Testis (tissue), 3 donors: ENCODE measurements around the gene AJUBA. TPM values are rescaled to one million over a fixed set of nuclear protein-coding genes. Genes with fewer than 3 reads are reported as not detected.
A peak's percentile ranks its signal among the peaks of the same experiment; 100 is the strongest.

Experiments used
- DNase-seq: peaks from one replicate; pipeline ENCODE4 v3.0.0-alpha.2; 2019
- H3K27ac ChIP-seq, 2 donors: fragments of 200-600 bp; sonication (generic); one replicate each; pipeline ENCODE4 v1.5.1; 2019
- H3K27me3 ChIP-seq: fragments of 200-600 bp; sonication (generic); one replicate; pipeline ENCODE4 v1.5.1; 2019
- H3K36me3 ChIP-seq: fragments of 200-600 bp; sonication (generic); one replicate; pipeline ENCODE4 v1.5.1; 2017; ENCODE audit warnings: low read depth; ENCODE audit errors: missing control alignments
- H3K4me1 ChIP-seq: fragments of 200-600 bp; sonication (generic); one replicate; pipeline ENCODE4 v1.5.1; 2019
- H3K4me3 ChIP-seq, 2 donors: fragments of 200-600 bp; sonication (generic); one replicate each; pipeline ENCODE4 v1.5.1; 2017 to 2019
- H3K9me3 ChIP-seq: fragments of 200-600 bp; sonication (generic); one replicate; pipeline ENCODE4 v1.5.1; 2017
- POLR2A ChIP-seq: fragments of 450-650 bp; IDR thresholded peaks from one replicate; pipeline ENCODE4 v1.6.1; 2017; ENCODE audit warnings: antibody characterized with exemption, mild to moderate bottlenecking, moderate library complexity
- WGBS, 2 donors: methylation state at CpG; one replicate each; pipeline ENCODE4 v1.1.5; 2018; 5-methylcytosine and 5-hydroxymethylcytosine counted together
- intact Hi-C: fragments of 100-400 bp; cut with DNase I; formaldehyde crosslinking; loops from one replicate; pipeline ENCODE4 v1.15.1; 2023; ENCODE audit warnings: low total_unique reads
- polyA plus RNA-seq: library from polyadenylated mRNA; stranded (reverse); fragments of 350-450 nt; fragmentation: Illumina TruSeq; extraction: RNeasy Lipid Tissue Mini Kit (QIAGEN cat#74804); gene quantifications from one replicate; pipeline ENCODE4 v1.2.3, GENCODE V29; 2014; ENCODE audit warnings: low read depth, low replicate concordance; ENCODE audit not compliant: insufficient read depth
- total RNA-seq, 2 donors: library from RNA; depleted of rRNA; stranded (reverse); fragments of >200 nt; gene quantifications; one replicate each; pipeline ENCODE4 v1.2.3, GENCODE V29; 2016
- TF ChIP-seq, protein P1 (sequence below), 3 experiments: fragments of 450-650 bp in 2 of 3; fragments of 200-600 bp in 1 of 3; sonication (generic) in 1 of 3; IDR thresholded peaks; one replicate each; pipeline ENCODE4 v1.5.1; 2016 to 2019; ENCODE audit warnings: antibody characterized with exemption in 3 of 3, mild to moderate bottlenecking in 2 of 3, moderate library complexity in 1 of 3

AJUBA gene
- total and polyA plus RNA-seq, 3 donors from 2014 or later: 11.3 to 12.8 (median 11.9) TPM

DNA sequence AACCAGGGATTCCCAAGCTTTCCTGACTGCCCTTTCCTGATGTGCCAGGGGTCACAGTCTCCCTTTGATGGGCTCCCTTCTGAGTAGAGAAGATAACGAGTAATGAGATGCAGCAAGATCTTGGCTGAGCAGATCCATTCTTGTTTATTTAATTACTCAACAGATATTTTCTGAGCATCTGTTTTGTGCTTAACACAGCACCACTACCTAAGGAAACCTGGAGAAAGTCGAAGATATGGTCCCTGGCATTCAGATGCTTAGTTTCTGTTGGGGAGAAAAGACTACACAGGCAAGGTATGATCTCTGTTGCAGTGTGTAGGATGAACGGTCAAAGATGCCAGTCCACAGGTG, 3.9 kb downstream of the AJUBA start:
- no peak overlapping the region for H3K27ac ChIP-seq
- H3K27me3 ChIP-seq: no peaks in the 10 kb centered on the region
- H3K4me3 ChIP-seq: no peak overlapping the region
- no peak for DNase-seq
- H3K36me3 ChIP-seq: no peaks in the 10 kb centered on the region
- TF ChIP-seq, protein P1, sequence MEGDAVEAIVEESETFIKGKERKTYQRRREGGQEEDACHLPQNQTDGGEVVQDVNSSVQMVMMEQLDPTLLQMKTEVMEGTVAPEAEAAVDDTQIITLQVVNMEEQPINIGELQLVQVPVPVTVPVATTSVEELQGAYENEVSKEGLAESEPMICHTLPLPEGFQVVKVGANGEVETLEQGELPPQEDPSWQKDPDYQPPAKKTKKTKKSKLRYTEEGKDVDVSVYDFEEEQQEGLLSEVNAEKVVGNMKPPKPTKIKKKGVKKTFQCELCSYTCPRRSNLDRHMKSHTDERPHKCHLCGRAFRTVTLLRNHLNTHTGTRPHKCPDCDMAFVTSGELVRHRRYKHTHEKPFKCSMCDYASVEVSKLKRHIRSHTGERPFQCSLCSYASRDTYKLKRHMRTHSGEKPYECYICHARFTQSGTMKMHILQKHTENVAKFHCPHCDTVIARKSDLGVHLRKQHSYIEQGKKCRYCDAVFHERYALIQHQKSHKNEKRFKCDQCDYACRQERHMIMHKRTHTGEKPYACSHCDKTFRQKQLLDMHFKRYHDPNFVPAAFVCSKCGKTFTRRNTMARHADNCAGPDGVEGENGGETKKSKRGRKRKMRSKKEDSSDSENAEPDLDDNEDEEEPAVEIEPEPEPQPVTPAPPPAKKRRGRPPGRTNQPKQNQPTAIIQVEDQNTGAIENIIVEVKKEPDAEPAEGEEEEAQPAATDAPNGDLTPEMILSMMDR (IDR thresholded peaks at IDR 0.05): no peak
- no peak for TF ChIP-seq POLR2A
- H3K9me3 ChIP-seq: no peaks in the 10 kb centered on the region
- H3K4me1 ChIP-seq: peaks cover 14% of the 10 kb centered on the region
- intact Hi-C loops: no loop called here
- 71 to 82% methylated on average over 3 of the region's 3 CpGs for WGBS, 2 donors

DNA sequence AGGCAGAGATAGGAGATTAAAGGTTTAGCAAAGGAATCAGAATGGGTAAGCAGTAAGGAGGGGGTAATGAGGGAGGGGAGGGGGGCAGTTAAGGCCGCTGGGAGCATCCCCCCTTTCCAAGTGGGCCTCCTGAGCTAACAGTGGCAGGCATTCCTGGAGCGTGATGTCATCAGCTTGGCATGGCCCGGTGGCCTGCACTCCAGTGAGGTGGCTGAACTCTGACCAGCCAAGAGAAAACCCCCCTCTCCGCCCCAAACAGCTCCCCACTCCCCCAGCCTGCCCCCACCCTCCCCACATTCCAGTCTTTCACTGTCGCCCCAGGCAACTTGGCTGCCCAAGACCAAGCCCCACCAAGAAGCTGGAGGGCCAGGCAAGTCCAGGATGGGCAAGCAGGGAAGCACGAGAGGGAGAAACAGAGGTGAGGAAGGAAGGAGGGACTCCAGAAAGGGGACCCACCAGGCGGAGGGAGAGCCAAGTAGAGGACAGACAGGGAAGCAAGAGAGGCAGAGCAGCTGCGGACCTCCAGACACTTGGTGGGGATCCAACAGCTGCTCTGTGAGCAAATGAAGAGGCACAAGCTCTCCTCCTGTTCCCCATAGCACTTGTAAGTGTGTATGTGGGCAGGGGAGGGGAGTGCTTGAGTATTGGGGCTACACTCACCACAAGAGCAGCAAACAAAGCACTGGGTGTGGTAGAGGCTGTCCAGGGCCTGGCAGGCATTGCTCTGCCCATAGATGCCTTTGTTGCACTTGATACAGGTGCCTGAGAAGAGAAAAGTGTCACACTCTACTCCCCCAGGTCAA, 4.5 kb downstream of the AJUBA start:
- DNase-seq: peak; percentile 56
- intact Hi-C loops: no loop called here
- TF ChIP-seq POLR2A: no peak
- TF ChIP-seq, protein P1 (IDR thresholded peaks at IDR 0.05): no peak
- Histone ChIP-seq H3K4me1 (peaks cover 14% of the 10 kb centered on the region), H3K27ac (no peak overlapping the region), H3K4me3 (no peak overlapping the region), H3K36me3 (no peaks in the 10 kb centered on the region), H3K27me3 (no peaks in the 10 kb centered on the region), H3K9me3 (no peaks in the 10 kb centered on the region)
- 55 to 58% methylated on average over 8 of the region's 8 CpGs for WGBS, 2 donors

DNA sequence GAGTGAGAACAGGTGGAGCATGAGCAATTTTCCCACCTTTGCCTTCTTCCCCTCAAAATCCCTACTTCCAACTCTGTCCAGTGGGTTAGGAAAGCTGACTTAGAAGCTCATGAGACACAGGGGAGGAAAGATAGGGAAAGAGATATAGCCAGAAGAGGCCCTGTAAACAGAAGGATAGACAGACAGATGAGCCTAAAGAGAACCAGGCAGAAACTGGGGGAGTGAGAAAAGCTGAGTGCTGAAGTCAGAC, 5.0 kb downstream of the AJUBA start:
- Histone ChIP-seq H3K4me3 (no peak overlapping the region), H3K4me1 (peaks cover 14% of the 10 kb centered on the region), H3K9me3 (no peaks in the 10 kb centered on the region), H3K36me3 (no peaks in the 10 kb centered on the region), H3K27ac (no peak overlapping the region), H3K27me3 (no peaks in the 10 kb centered on the region)
- no peak for TF ChIP-seq POLR2A
- TF ChIP-seq, protein P1 (IDR thresholded peaks at IDR 0.05): no peak
- intact Hi-C loops: no loop called here
- no peak for DNase-seq

DNA sequence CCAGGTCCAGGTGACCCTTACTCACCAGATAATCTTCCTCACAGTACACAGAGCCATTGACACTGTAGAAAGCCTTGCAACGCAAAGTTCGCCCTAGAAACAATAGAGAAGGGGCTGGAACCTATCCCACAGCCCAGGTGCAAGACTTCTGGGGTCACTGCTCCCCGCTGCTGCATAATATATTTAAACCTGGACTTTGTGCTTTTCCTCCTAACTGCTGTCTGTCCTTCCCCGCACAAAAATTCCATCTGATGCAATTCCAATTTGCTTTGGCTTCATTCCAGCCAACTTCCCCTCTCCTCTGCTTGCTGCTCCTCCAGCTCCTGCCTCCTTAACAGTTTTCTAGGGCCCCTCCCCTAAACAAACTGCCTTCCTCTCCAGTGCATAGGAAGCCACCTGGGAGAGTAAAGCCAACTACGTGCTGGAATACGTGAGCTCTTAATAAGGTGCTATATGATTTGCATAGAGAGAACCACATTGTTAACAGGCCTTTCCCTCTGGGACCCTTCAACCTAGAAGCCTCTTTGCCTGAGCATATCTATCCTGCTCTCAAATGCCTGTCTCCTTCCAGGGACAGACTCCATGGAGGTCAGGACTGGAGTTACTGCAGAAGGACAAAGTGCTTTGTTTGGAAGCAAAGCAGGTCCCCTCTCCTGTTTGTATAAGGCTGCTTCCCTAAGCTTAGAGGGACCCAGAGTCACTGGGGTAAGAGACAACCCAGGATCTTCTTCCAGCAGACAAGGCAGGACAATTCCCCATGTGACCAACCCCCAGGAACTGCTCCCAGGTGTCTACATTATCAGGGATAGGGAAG, 5.5 kb downstream of the AJUBA start:
- Histone ChIP-seq H3K4me3 (no peak overlapping the region), H3K27me3 (no peaks in the 10 kb centered on the region), H3K4me1 (peaks cover 14% of the 10 kb centered on the region), H3K36me3 (no peaks in the 10 kb centered on the region), H3K9me3 (no peaks in the 10 kb centered on the region), H3K27ac (peak overlapping the region in 1 of 2 donors; percentile 19)
- intact Hi-C loops: no loop called here
- WGBS, 2 donors: 61 to 70% methylated on average over 6 of the region's 6 CpGs
- no peak for DNase-seq
- TF ChIP-seq POLR2A: no peak
- TF ChIP-seq, protein P1 (IDR thresholded peaks at IDR 0.05): no peak
